HG03439 (cell line): ENCODE measurements around the gene SMC4.

ENCODE experiments used
- ATAC-seq: cut with Tn5 transposase; IDR thresholded peaks from one replicate; pipeline ENCODE4 v1.9.1; 2021; ENCODE audit warnings: mild to moderate bottlenecking, moderate library complexity; ENCODE audit not compliant: unreplicated experiment

SMC4 gene

GRCh38 chr3:160474416-160474838, 75.0 kb downstream of the SMC4 start:
- no peak for ATAC-seq

- no peak for ATAC-seq
Measured at GRCh38 chr3:160475153-160475552, 75.7 kb downstream of the SMC4 start.

DNA sequence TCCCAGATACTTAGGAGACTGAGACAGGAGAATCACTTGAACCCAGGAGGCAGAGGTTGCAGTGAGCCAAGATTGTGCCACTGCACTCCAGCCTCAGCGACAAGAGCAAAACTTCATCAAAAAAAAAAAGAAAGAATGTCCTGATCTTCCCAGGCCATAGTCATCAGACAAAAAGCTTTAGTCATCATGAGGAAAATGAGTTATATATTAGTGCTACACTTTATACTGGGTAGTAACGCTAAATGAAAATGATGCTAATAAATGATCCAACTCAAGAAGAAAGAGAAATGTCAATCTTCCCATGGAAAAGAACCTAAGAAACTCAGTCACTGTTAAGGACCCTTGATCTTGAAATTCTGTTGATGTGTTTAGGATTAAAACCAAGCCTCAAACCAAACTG, 76.4 kb downstream of the SMC4 start:
- ATAC-seq: no peak

DNA sequence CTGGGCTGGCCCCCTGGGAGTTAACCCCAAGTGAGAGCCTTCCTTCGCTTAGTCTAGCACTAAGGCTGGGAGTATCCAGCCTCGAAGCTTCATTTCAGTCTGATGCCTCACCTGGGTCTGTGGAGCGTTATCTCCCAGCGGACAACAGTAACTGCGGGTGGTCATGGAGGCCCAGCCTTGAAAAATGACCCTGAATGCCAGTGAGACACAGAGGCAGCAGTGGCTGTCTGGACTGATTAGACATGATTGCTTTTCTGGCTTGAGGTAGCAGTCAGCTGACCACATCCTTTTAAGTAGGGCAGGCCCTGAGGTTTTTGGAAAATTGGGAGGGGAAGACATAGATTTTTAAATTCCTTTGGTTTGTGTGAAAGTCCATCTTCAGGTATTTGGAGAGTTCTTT, 78.3 kb downstream of the SMC4 start:
- ATAC-seq: no peak

GRCh38 chr3:160478338-160478737, 78.9 kb downstream of the SMC4 start:
- ATAC-seq: no peak

GRCh38 chr3:160479376-160479775, 79.9 kb downstream of the SMC4 start:
- ATAC-seq: no peak

GRCh38 chr3:160480931-160481330, 81.5 kb downstream of the SMC4 start:
- ATAC-seq: no peak

DNA sequence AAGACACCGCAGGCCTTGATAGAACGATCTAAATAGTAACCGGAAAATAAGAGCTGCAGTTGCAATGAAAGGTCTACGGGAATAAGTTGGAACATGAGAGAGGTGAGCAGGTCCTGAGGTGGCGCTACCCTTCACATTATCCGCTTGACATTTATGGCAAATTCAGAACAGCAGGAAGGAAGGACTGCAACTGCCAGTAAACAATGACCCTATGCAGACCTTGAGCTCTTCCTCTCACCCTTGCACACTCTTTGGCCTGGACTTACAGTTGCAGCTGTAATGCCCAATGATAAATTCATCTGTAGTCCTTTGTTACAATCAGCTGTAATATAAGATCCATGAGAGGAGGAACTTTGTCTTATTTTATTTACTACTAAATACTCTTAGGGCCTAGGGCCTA, 82.4 kb downstream of the SMC4 start:
- ATAC-seq: no peak

DNA sequence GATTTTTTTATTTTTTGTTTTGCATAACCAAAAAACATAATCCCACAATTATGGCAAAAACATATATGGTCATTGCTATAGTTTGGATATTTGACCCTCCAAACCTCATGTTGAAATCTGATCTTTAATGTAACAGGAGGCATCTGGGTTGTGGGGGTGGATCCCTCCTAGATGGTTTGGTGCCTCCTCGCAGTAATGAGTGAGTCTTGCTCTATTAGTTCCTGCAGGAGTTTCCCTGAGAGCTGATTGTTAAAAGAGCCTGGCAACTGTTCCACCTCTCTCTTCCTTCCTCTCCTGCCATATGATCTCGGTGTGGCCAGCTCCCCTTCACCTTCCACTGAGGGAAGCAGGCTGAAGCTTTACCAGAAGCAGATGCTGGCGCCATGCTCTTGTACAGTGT, 83.3 kb downstream of the SMC4 start:
- ATAC-seq: no peak
